H4 (cell line): Measurements from ENCODE around the gene SEC61B. TPM values are rescaled to one million over a fixed set of nuclear protein-coding genes. Genes with fewer than 3 reads are reported as not detected.
"Not testable (repeated sequence)": the region's sequence is repeated elsewhere in the genome, so short reads cannot be mapped to it uniquely, and the experiment has no call there.

Experiments
- DNase-seq: peaks from one replicate; pipeline ENCODE4 v3.0.0-alpha.2; 2015; ENCODE audit warnings: low spot score
- total RNA-seq: library from RNA; depleted of rRNA; stranded (reverse); fragments of >200 nt; shearing (Covaris generic); gene quantifications from 2 replicates; pipeline ENCODE4 v1.2.3, GENCODE V29; 2014

Gene SEC61B
- total RNA-seq, 1 experiment from 2014 or later: 196 TPM

GRCh38 chr9:99237356-99237755 is 15.3 kb downstream of the SEC61B start:
- DNase-seq: no peak

- not testable (repeated sequence) for DNase-seq
Observed at GRCh38 chr9:99237849-99238248, 15.8 kb downstream of the SEC61B start.

- DNase-seq: no peak
Observed at GRCh38 chr9:99238331-99238730, 16.2 kb downstream of the SEC61B start.

- no peak for DNase-seq
Observed at GRCh38 chr9:99239341-99240060, 17.4 kb downstream of the SEC61B start.

GRCh38 chr9:99241106-99241505 is 19.0 kb downstream of the SEC61B start:
- no peak for DNase-seq

- no peak for DNase-seq
Observed at GRCh38 chr9:99244344-99245260, 22.5 kb downstream of the SEC61B start.

- DNase-seq: no peak
Observed at GRCh38 chr9:99249619-99250018, 27.5 kb downstream of the SEC61B start.

- DNase-seq: no peak
Observed at GRCh38 chr9:99251157-99251556, 29.1 kb downstream of the SEC61B start.

GRCh38 chr9:99253134-99253533 is 31.1 kb downstream of the SEC61B start:
- DNase-seq: no peak

GRCh38 chr9:99253772-99254431 is 31.8 kb downstream of the SEC61B start:
- DNase-seq: peak; percentile 86

- no peak for DNase-seq
Observed at GRCh38 chr9:99255651-99256050, 33.6 kb downstream of the SEC61B start.

- DNase-seq: no peak
Observed at GRCh38 chr9:99257723-99258389, 35.8 kb downstream of the SEC61B start.

GRCh38 chr9:99259231-99259918 is 37.3 kb downstream of the SEC61B start:
- DNase-seq: no peak

GRCh38 chr9:99261923-99262322 is 39.8 kb downstream of the SEC61B start:
- DNase-seq: no peak

GRCh38 chr9:99262949-99263418 is 40.9 kb downstream of the SEC61B start:
- no peak for DNase-seq

- DNase-seq: peak; percentile 20
Observed at GRCh38 chr9:99264070-99264680, 42.1 kb downstream of the SEC61B start.

- no peak for DNase-seq
Observed at GRCh38 chr9:99265691-99266090, 43.6 kb downstream of the SEC61B start.

- peak; percentile 60 for DNase-seq
Observed at GRCh38 chr9:99266255-99267023, 44.4 kb downstream of the SEC61B start.

GRCh38 chr9:99269416-99269815 is 47.3 kb downstream of the SEC61B start:
- DNase-seq: no peak

- DNase-seq: no peak
Observed at GRCh38 chr9:99270491-99270890, 48.4 kb downstream of the SEC61B start.
